Keratinocyte (primary cell): ENCODE data around the gene ENTHD1. TPM values are rescaled to one million over a fixed set of nuclear protein-coding genes. Genes with fewer than 3 reads are reported as not detected.
"Not testable (repeated sequence)": the region's sequence is repeated elsewhere in the genome, so short reads cannot be mapped to it uniquely, and the experiment has no call there.

Source experiments
- DNase-seq: peaks from one replicate; pipeline ENCODE4 v3.0.0-alpha.2; 2011; ENCODE audit warnings: low read depth, missing footprints, low spot score
- FAIRE-seq: peaks from 2 replicates; lab custom pipeline; 2011; peaks lifted over from hg19 to GRCh38; lab: Jason Lieb, UNC
- H2AFZ ChIP-seq: 2 replicates; pipeline ENCODE4 v1.6.0; 2012; ENCODE audit warnings: low read length, control low read depth, inconsistent platforms; ENCODE audit not compliant: control insufficient read depth
- H3K27ac ChIP-seq: 2 replicates; pipeline ENCODE4 v1.5.1; 2011; ENCODE audit warnings: low read length; ENCODE audit not compliant: control insufficient read depth, insufficient read depth
- H3K27me3 ChIP-seq: 3 replicates; pipeline ENCODE4 v1.6.0; 2011; ENCODE audit warnings: low read length; ENCODE audit not compliant: control insufficient read depth, insufficient read depth; ENCODE audit errors: extremely low read depth
- H3K36me3 ChIP-seq, 2 experiments: 2 replicates in 1 of 2; 3 replicates in 1 of 2; pipeline ENCODE4 v1.5.1; 2011; ENCODE audit warnings: low read length in 2 of 2, mild to moderate bottlenecking in 1 of 2; ENCODE audit not compliant: control insufficient read depth in 2 of 2, insufficient read depth in 2 of 2; ENCODE audit errors: extremely low read depth in 1 of 2
- H3K4me1 ChIP-seq: 3 replicates; pipeline ENCODE4 v1.5.1; 2011; ENCODE audit warnings: low read length; ENCODE audit not compliant: control insufficient read depth, insufficient read depth; ENCODE audit errors: extremely low read depth
- H3K4me2 ChIP-seq: 3 replicates; pipeline ENCODE4 v1.6.0; 2011; ENCODE audit warnings: low read depth, low read length; ENCODE audit not compliant: control insufficient read depth, insufficient read depth; ENCODE audit errors: extremely low read depth
- H3K4me3 ChIP-seq, 3 experiments: fragments of 200-600 bp in 1 of 3; sonication (generic) in 1 of 3; 2 replicates in 2 of 3; 3 replicates in 1 of 3; pipeline ENCODE4 v1.5.1; 2011 to 2016; ENCODE audit warnings: low read length in 3 of 3, mild to moderate bottlenecking in 3 of 3, control low read depth in 2 of 3, inconsistent platforms in 1 of 3, low read depth in 1 of 3, mixed read lengths in 1 of 3, mixed run types in 1 of 3, moderate library complexity in 1 of 3; ENCODE audit not compliant: control insufficient read depth in 2 of 3, insufficient read depth in 2 of 3; ENCODE audit errors: extremely low read depth in 1 of 3
- H3K79me2 ChIP-seq: 2 replicates; pipeline ENCODE4 v1.6.0; 2012; ENCODE audit warnings: low read length; ENCODE audit not compliant: control insufficient read depth, insufficient read depth
- H3K9ac ChIP-seq: 3 replicates; pipeline ENCODE4 v1.6.0; 2011; ENCODE audit warnings: low read length; ENCODE audit not compliant: control insufficient read depth, insufficient read depth; ENCODE audit errors: extremely low read depth
- H3K9me1 ChIP-seq: 3 replicates; pipeline ENCODE4 v1.6.0; 2011; ENCODE audit warnings: low read length; ENCODE audit not compliant: control insufficient read depth, insufficient read depth; ENCODE audit errors: extremely low read depth
- H3K9me3 ChIP-seq: 2 replicates; pipeline ENCODE4 v1.5.1; 2012; ENCODE audit warnings: low read depth, low read length; ENCODE audit not compliant: control insufficient read depth
- H4K20me1 ChIP-seq: 3 replicates; pipeline ENCODE4 v1.6.0; 2011; ENCODE audit warnings: low read length; ENCODE audit not compliant: control insufficient read depth, insufficient read depth; ENCODE audit errors: extremely low read depth
- EZH2 ChIP-seq: IDR thresholded peaks from one replicate; pipeline ENCODE4 v1.6.1; 2012; ENCODE audit warnings: inconsistent platforms, mild to moderate bottlenecking, low read length, moderate library complexity
- dilution Hi-C: fragments of 300-500 bp; cut with MboI; formaldehyde crosslinking; loops from one replicate; pipeline ENCODE4 v1.7.0; 2020; ENCODE audit warnings: low sequenced_read_pairs; ENCODE audit not compliant: extremely low pct_ligation_motif_present
- polyA plus RNA-seq, 5 experiments: library from polyadenylated mRNA; depleted of rRNA in 3 of 5; stranded (reverse) in 3 of 5; stranded (forward) in 1 of 5; unstranded in 1 of 5; fragments of >200 nt; gene quantifications; 1 replicate in 1 of 5; 2 replicates in 3 of 5; 3 replicates in 1 of 5; pipeline versions ENCODE4 v1.2.1 to v1.2.3, GENCODE V29; 2011 to 2012; ENCODE audit warnings: missing spikeins in 2 of 5, low read depth in 1 of 5, low replicate concordance in 1 of 5
- TF ChIP-seq, protein P1 (sequence below), 3 experiments: IDR thresholded peaks in 1 of 3; conservative IDR thresholded peaks in 1 of 3; optimal IDR thresholded peaks in 1 of 3; 2 replicates in 2 of 3; 3 replicates in 1 of 3; pipeline versions ENCODE3 to v1.5.1; 2011; ENCODE audit warnings: low read length in 3 of 3, mild to moderate bottlenecking in 3 of 3, moderate library complexity in 2 of 3, control low read depth in 1 of 3, inconsistent platforms in 1 of 3; ENCODE audit not compliant: insufficient read depth in 2 of 3; ENCODE audit errors: extremely low read depth in 1 of 3

The ENTHD1 gene
- polyA plus RNA-seq, 1 donor (not counting 4 experiments of a cell fraction or from before 2014, with no cell fraction given) = not detected

DNA sequence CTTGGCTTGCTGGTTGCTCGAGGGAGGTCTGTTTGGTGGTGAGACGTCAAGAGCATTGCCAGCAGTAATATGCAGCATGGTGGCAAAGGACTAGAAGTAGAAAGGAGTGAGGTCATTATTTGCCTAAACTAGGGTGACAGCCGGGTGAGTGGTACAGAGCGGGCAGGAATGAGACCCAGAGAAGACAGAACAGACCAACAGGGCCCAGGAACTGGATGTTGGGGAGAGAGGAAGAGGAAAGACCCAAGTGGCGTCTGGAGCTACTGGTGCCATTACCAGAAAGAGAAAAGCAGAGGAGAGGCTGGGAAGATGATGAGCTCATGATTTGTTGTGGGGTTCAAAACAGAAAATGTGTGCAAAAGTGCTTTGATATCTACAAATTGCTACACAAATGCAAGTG, 158.7 kb downstream of the ENTHD1 start:
- H3K27ac ChIP-seq = no peak overlapping the region
- dilution Hi-C loops = no loop called here
- H3K4me3 ChIP-seq = no peak overlapping the region
- no peaks in the 10 kb centered on the region for H3K79me2 ChIP-seq
- no peaks in the 10 kb centered on the region for H3K9me3 ChIP-seq
- FAIRE-seq (no peak), DNase-seq (no peak)
- TF ChIP-seq, protein P1, sequence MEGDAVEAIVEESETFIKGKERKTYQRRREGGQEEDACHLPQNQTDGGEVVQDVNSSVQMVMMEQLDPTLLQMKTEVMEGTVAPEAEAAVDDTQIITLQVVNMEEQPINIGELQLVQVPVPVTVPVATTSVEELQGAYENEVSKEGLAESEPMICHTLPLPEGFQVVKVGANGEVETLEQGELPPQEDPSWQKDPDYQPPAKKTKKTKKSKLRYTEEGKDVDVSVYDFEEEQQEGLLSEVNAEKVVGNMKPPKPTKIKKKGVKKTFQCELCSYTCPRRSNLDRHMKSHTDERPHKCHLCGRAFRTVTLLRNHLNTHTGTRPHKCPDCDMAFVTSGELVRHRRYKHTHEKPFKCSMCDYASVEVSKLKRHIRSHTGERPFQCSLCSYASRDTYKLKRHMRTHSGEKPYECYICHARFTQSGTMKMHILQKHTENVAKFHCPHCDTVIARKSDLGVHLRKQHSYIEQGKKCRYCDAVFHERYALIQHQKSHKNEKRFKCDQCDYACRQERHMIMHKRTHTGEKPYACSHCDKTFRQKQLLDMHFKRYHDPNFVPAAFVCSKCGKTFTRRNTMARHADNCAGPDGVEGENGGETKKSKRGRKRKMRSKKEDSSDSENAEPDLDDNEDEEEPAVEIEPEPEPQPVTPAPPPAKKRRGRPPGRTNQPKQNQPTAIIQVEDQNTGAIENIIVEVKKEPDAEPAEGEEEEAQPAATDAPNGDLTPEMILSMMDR (optimal IDR thresholded peaks at IDR 0.05 in 1 of 3, IDR thresholded peaks at IDR 0.05 in 1 of 3, conservative IDR thresholded peaks at IDR 0.05 in 1 of 3; ENCODE audit: extremely low read depth in 1 of 3, insufficient read depth in 2 of 3, low read length in 3 of 3) = no peak
- no peak for TF ChIP-seq EZH2
- no peaks in the 10 kb centered on the region for H3K9me1 ChIP-seq
- H3K9ac ChIP-seq = no peak overlapping the region
- no peaks in the 10 kb centered on the region for H3K4me1 ChIP-seq
- H4K20me1 ChIP-seq = no peaks in the 10 kb centered on the region
- no peaks in the 10 kb centered on the region for H3K36me3 ChIP-seq
- H2AFZ ChIP-seq = no peak overlapping the region
- no peaks in the 10 kb centered on the region for H3K27me3 ChIP-seq
- H3K4me2 ChIP-seq = no peak overlapping the region

DNA sequence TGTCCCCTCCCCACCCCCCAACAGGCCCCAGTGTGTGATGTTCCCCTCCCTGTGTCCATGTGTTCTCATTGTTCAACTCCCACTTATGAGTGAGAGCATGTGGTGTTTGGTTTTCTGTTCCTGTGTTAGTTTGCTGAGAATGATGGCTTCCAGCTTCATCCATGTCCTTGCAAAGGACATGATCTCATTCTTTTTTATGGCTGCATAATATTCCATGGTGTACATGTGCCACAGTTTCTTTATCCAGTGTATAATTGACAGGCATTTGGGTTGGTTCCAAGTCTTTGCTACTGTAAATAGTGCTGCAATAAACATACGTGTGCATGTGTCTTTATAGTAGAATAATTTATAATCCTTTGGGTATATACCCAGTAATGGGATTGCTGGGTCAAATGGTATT, 159.5 kb downstream of the ENTHD1 start:
- H3K9me1 ChIP-seq, H3K36me3 ChIP-seq, H3K27me3 ChIP-seq, H3K9ac ChIP-seq, FAIRE-seq, H2AFZ ChIP-seq, DNase-seq, H4K20me1 ChIP-seq, H3K4me3 ChIP-seq, H3K9me3 ChIP-seq, H3K4me1 ChIP-seq, H3K79me2 ChIP-seq, H3K27ac ChIP-seq, H3K4me2 ChIP-seq, dilution Hi-C loops: not testable (repeated sequence)

DNA sequence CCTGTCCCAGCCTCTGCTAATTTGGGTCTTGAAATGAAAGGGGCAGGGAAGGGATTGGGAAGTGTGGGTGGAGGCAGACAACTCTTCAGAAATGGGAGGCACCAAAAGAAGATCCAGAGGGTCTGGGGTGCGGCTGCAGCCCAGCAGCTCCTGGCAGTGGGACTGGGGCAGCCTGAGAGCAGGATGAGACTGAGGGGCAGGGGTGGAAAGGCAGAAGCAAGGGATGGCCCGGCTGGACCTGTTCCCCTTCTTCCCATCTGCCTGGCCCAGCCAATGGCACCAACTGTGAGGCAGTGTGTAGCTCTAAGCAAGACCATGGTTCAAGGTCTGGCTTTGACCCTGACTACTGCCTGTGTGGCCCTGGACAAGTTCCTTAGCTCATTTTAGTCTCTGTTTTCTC, 160.4 kb downstream of the ENTHD1 start:
- no peak for DNase-seq
- H3K79me2 ChIP-seq = no peaks in the 10 kb centered on the region
- H3K4me3 ChIP-seq = no peak overlapping the region
- TF ChIP-seq EZH2 = no peak
- TF ChIP-seq, protein P1 (optimal IDR thresholded peaks at IDR 0.05 in 1 of 3, IDR thresholded peaks at IDR 0.05 in 1 of 3, conservative IDR thresholded peaks at IDR 0.05 in 1 of 3; ENCODE audit: extremely low read depth in 1 of 3, insufficient read depth in 2 of 3, low read length in 3 of 3) = no peak
- H2AFZ ChIP-seq = no peak overlapping the region
- no peaks in the 10 kb centered on the region for H4K20me1 ChIP-seq
- H3K4me2 ChIP-seq = no peak overlapping the region
- H3K9ac ChIP-seq = no peak overlapping the region
- H3K27ac ChIP-seq = no peak overlapping the region
- no peaks in the 10 kb centered on the region for H3K36me3 ChIP-seq
- no peaks in the 10 kb centered on the region for H3K4me1 ChIP-seq
- H3K27me3 ChIP-seq = no peaks in the 10 kb centered on the region
- no peaks in the 10 kb centered on the region for H3K9me3 ChIP-seq
- H3K9me1 ChIP-seq = no peaks in the 10 kb centered on the region
- dilution Hi-C loops = no loop called here
- FAIRE-seq = no peak
